ENCODE data around the gene MUC5AC. TPM values are rescaled to one million over a fixed set of nuclear protein-coding genes. Genes with fewer than 3 reads are reported as not detected.
"Not testable (repeated sequence)": the region's sequence is repeated elsewhere in the genome, so short reads cannot be mapped to it uniquely, and the experiment has no call there.

Gene MUC5AC
- polyA plus RNA-seq (2013, experiment 1 of 4): not detected
- polyA plus RNA-seq (2013, experiment 2 of 4): not detected
- not detected for polyA plus RNA-seq (2013, experiment 3 of 4)
- not detected for polyA plus RNA-seq (2013, experiment 4 of 4)

- no peaks in the 10 kb centered on the region for H3K4me1 ChIP-seq (ENCODE audit: control insufficient read depth, insufficient read depth, low read length)
- no peaks in the 10 kb centered on the region for H3K36me3 ChIP-seq (ENCODE audit: control insufficient read depth, insufficient read depth, low read length)
- WGBS, 2 experiments: 90 to 91% methylated on average over 32 of the region's 32 CpGs
- no peaks in the 10 kb centered on the region for H3K9me3 ChIP-seq (ENCODE audit: control insufficient read depth, low read length)
- no peak within 1 kb of the TSS for H3K4me3 ChIP-seq (ENCODE audit: insufficient read depth, low read depth, low read length)
- H3K27me3 ChIP-seq (ENCODE audit: control insufficient read depth, insufficient read depth, low read length, poor library complexity, severe bottlenecking): no peaks in the 10 kb centered on the region
- H3K27ac ChIP-seq (ENCODE audit: insufficient read depth, low read depth, low read length, poor library complexity, severe bottlenecking): no peak within 1 kb of the TSS
Measured at GRCh38 chr11:1157645-1158591, at the start of gene MUC5AC. TSS of gene MUC5AC (plus strand) at chr11:1157953. CDS start at chr11:1158000, 47 bp downstream.

- Histone ChIP-seq H3K4me3 (ENCODE audit: insufficient read depth, low read depth, low read length) (no peak overlapping the region), H3K27ac (ENCODE audit: insufficient read depth, low read depth, low read length, poor library complexity, severe bottlenecking) (no peak overlapping the region), H3K4me1 (ENCODE audit: control insufficient read depth, insufficient read depth, low read length) (no peaks in the 10 kb centered on the region), H3K27me3 (ENCODE audit: control insufficient read depth, insufficient read depth, low read length, poor library complexity, severe bottlenecking) (no peaks in the 10 kb centered on the region), H3K9me3 (ENCODE audit: control insufficient read depth, low read length) (no peaks in the 10 kb centered on the region), H3K36me3 (ENCODE audit: control insufficient read depth, insufficient read depth, low read length) (no peaks in the 10 kb centered on the region)
- 93 to 94% methylated on average over 29 of the region's 29 CpGs for WGBS, 2 experiments
Measured at GRCh38 chr11:1108246-1108900, 49.4 kb upstream of the MUC5AC start.

- no peaks in the 10 kb centered on the region for H3K36me3 ChIP-seq (ENCODE audit: control insufficient read depth, insufficient read depth, low read length)
- no peaks in the 10 kb centered on the region for H3K27me3 ChIP-seq (ENCODE audit: control insufficient read depth, insufficient read depth, low read length, poor library complexity, severe bottlenecking)
- no peak overlapping the region for H3K4me3 ChIP-seq (ENCODE audit: insufficient read depth, low read depth, low read length)
- H3K4me1 ChIP-seq (ENCODE audit: control insufficient read depth, insufficient read depth, low read length): no peaks in the 10 kb centered on the region
- 89 to 91% methylated on average over 28 of the region's 28 CpGs for WGBS, 2 experiments
- H3K27ac ChIP-seq (ENCODE audit: insufficient read depth, low read depth, low read length, poor library complexity, severe bottlenecking): no peak overlapping the region
- H3K9me3 ChIP-seq (ENCODE audit: control insufficient read depth, low read length): no peaks in the 10 kb centered on the region
Measured at GRCh38 chr11:1109101-1109917, 48.4 kb upstream of the MUC5AC start.

GRCh38 chr11:1109918-1110705 lies 47.6 kb upstream of the MUC5AC start:
- Histone ChIP-seq H3K4me1 (ENCODE audit: control insufficient read depth, insufficient read depth, low read length) (no peaks in the 10 kb centered on the region), H3K9me3 (ENCODE audit: control insufficient read depth, low read length) (no peaks in the 10 kb centered on the region), H3K27ac (ENCODE audit: insufficient read depth, low read depth, low read length, poor library complexity, severe bottlenecking) (no peak overlapping the region), H3K4me3 (ENCODE audit: insufficient read depth, low read depth, low read length) (no peak overlapping the region), H3K36me3 (ENCODE audit: control insufficient read depth, insufficient read depth, low read length) (no peaks in the 10 kb centered on the region), H3K27me3 (ENCODE audit: control insufficient read depth, insufficient read depth, low read length, poor library complexity, severe bottlenecking) (no peaks in the 10 kb centered on the region)
- WGBS, 2 experiments: 90% methylated on average over 39 of the region's 39 CpGs

GRCh38 chr11:1111545-1112212 lies 46.1 kb upstream of the MUC5AC start:
- no peaks in the 10 kb centered on the region for H3K9me3 ChIP-seq (ENCODE audit: control insufficient read depth, low read length)
- no peaks in the 10 kb centered on the region for H3K27me3 ChIP-seq (ENCODE audit: control insufficient read depth, insufficient read depth, low read length, poor library complexity, severe bottlenecking)
- 93 to 95% methylated on average over 10 of the region's 10 CpGs for WGBS, 2 experiments
- no peaks in the 10 kb centered on the region for H3K4me1 ChIP-seq (ENCODE audit: control insufficient read depth, insufficient read depth, low read length)
- no peak overlapping the region for H3K27ac ChIP-seq (ENCODE audit: insufficient read depth, low read depth, low read length, poor library complexity, severe bottlenecking)
- no peaks in the 10 kb centered on the region for H3K36me3 ChIP-seq (ENCODE audit: control insufficient read depth, insufficient read depth, low read length)
- H3K4me3 ChIP-seq (ENCODE audit: insufficient read depth, low read depth, low read length): no peak overlapping the region

GRCh38 chr11:1112351-1113191 lies 45.2 kb upstream of the MUC5AC start:
- H3K9me3 ChIP-seq (ENCODE audit: control insufficient read depth, low read length): no peaks in the 10 kb centered on the region
- no peaks in the 10 kb centered on the region for H3K4me1 ChIP-seq (ENCODE audit: control insufficient read depth, insufficient read depth, low read length)
- no peak overlapping the region for H3K27ac ChIP-seq (ENCODE audit: insufficient read depth, low read depth, low read length, poor library complexity, severe bottlenecking)
- no peaks in the 10 kb centered on the region for H3K27me3 ChIP-seq (ENCODE audit: control insufficient read depth, insufficient read depth, low read length, poor library complexity, severe bottlenecking)
- H3K36me3 ChIP-seq (ENCODE audit: control insufficient read depth, insufficient read depth, low read length): no peaks in the 10 kb centered on the region
- 92 to 94% methylated on average over 13 of the region's 14 CpGs for WGBS, 2 experiments
- H3K4me3 ChIP-seq (ENCODE audit: insufficient read depth, low read depth, low read length): no peak overlapping the region

GRCh38 chr11:1113405-1114201 lies 44.1 kb upstream of the MUC5AC start:
- Histone ChIP-seq H3K27ac (ENCODE audit: insufficient read depth, low read depth, low read length, poor library complexity, severe bottlenecking) (no peak overlapping the region), H3K4me3 (ENCODE audit: insufficient read depth, low read depth, low read length) (no peak overlapping the region), H3K4me1 (ENCODE audit: control insufficient read depth, insufficient read depth, low read length) (no peaks in the 10 kb centered on the region), H3K36me3 (ENCODE audit: control insufficient read depth, insufficient read depth, low read length) (no peaks in the 10 kb centered on the region), H3K9me3 (ENCODE audit: control insufficient read depth, low read length) (no peaks in the 10 kb centered on the region), H3K27me3 (ENCODE audit: control insufficient read depth, insufficient read depth, low read length, poor library complexity, severe bottlenecking) (no peaks in the 10 kb centered on the region)
- WGBS, 2 experiments: 88% methylated on average over 34 to 35 of the region's 36 CpGs

GRCh38 chr11:1115292-1115691 lies 42.5 kb upstream of the MUC5AC start:
- not testable (repeated sequence) for H3K9me3 ChIP-seq (ENCODE audit: control insufficient read depth, low read length); H3K27ac ChIP-seq (ENCODE audit: insufficient read depth, low read depth, low read length, poor library complexity, severe bottlenecking); H3K36me3 ChIP-seq (ENCODE audit: control insufficient read depth, insufficient read depth, low read length); H3K27me3 ChIP-seq (ENCODE audit: control insufficient read depth, insufficient read depth, low read length, poor library complexity, severe bottlenecking); H3K4me1 ChIP-seq (ENCODE audit: control insufficient read depth, insufficient read depth, low read length); H3K4me3 ChIP-seq (ENCODE audit: insufficient read depth, low read depth, low read length)
- WGBS, 2 experiments: 85 to 87% methylated on average over 6 of the region's 6 CpGs

All from ectodermal cell (in vitro differentiated cells).